D341Med (cell line): ENCODE data around the gene MEGF10.

Experiments used
- DNase-seq: peaks from one replicate; pipeline ENCODE4 v3.0.0; 2012; ENCODE audit warnings: low spot score

The MEGF10 gene

GRCh38 chr5:127326976-127327755, 36.6 kb downstream of the MEGF10 start:
- no peak for DNase-seq

- DNase-seq, result no peak
Observed at GRCh38 chr5:127330116-127330515, 39.5 kb downstream of the MEGF10 start.

- DNase-seq, result no peak
Observed at GRCh38 chr5:127331890-127332649, 41.5 kb downstream of the MEGF10 start.

DNA sequence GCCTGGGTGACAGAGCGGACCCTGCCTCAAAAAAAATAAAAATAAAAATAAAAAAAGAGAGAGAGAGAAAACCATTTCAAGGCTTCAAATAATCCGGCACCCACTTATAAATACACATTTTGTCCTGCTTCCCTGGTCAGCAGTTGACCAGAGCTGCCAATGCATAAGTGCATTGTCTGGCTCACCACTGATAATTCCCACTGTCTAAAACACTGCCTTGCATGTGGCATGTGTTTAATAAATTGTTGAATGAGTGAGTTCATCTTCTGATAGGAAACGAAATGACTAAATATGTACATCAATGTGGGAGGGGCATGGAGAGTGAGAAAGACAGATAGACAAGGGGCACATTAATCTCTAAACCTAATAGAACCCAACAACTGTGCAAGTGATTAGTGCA, 42.9 kb downstream of the MEGF10 start:
- DNase-seq, result no peak

DNA sequence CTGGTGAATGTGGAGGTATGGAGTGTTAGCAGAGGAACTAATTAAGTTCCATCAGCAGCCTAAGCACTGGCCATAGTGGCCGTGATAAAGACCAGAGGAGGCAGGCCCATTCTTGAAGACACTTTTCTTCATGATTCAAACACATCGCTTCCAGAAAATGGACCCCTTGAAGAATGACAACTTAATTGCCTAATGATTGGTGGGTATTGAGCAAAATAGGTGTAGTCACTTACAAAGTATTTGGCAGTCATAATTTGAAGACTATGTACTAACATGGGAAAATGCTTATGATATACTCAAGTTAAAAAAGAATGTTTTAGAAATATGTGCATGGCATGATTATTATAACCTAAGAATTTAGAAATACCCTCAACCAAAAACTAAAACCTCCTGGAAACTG, 44.8 kb downstream of the MEGF10 start:
- DNase-seq, result no peak

DNA sequence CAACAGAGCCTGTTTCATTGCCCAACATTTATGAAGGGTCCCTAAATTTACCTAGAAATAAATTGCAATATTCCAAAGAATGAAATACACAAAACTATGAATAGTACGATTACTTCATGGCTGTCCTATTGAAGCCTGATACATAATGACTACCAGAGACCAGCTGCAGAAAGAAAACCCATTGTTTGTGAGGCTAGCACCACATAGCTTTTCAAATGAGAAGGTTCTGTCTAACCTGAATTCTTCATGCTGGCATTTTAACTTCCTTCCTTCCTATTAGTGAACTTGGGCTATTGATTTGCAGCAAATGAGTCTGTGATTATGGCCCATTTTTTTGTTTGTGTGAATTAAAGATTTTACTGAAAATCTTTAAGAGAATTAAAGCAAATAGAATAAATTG, 47.3 kb downstream of the MEGF10 start:
- no peak for DNase-seq

DNA sequence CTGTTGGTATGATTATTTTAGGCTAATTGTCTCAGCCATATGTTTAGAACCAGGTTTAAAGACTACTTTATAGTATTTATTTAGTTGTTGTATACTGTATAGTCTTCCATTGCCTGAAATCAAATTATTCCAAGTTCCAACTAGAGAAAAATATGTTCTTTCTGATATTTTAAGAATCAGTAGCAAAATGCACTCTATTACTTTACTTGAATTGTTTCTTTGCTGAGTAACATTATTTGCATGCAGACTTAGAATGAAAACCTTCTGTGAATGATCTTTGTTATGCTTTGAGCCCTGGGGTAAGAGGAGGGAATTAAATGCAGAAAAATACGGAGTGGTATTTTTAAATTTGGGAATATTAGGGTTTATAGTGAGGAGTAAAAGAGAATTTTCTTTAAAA, 47.9 kb downstream of the MEGF10 start:
- DNase-seq, result no peak

DNA sequence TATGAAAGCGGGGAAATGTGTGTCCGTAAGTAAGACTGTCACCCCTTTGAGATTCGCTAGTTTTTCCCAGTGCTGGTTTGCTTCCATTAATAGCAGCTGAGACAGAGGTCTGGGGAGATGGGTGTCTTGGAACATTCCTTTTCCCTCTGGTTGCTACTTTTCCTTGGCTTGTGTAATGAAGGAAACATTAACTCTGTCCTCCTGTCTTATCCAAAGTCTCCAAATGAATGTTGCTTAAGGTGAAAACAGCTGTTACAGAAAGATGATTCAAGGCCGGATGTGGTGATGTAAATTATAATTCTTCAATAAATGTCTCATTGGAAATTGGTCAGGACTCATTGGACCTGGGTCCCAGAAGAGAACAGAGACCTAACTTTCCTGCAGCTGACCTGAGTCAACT, 50.0 kb downstream of the MEGF10 start:
- DNase-seq, result no peak

- no peak for DNase-seq
Observed at GRCh38 chr5:127342364-127342763, 51.8 kb downstream of the MEGF10 start.

- no peak for DNase-seq
Observed at GRCh38 chr5:127343313-127343712, 52.7 kb downstream of the MEGF10 start.

GRCh38 chr5:127343866-127344265, 53.3 kb downstream of the MEGF10 start:
- DNase-seq, result no peak

DNA sequence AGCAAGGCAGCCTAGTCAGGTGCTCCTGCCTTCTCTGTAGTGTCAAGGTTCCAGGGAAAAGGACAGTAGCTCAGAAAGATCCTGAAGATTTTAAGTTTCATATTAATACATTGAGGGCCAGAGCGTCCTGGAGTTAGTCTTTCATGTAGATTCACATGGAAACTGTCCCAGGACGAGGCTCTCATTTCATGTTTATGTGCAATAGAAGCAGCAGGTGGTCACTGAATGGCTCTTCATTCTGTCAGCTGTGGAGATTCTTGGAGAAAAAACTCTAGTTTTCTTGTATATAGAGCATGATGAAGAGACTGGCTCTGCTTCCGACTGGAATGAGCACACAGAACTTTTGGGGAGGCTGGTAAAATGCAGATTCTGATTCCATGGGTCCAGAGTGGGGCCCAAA, 54.3 kb downstream of the MEGF10 start:
- no peak for DNase-seq

DNA sequence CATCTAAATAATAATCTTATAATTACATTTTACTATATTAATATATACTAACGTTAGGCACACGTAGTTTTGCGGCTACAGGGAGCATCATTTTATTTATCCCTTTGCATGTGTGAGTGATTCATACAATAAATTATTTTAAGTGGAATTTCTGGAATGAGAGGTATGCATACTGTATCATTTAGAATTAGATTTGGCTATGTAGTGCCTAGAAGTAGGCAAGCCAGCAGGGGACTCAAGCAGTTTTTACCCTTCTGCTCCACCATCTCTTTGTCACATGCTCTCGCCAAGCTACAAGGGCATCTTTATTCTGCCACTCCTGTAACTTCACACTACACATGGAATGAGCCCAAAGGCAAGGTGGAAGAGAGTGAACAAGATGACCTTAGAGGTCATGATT, 60.8 kb downstream of the MEGF10 start:
- no peak for DNase-seq

- no peak for DNase-seq
Observed at GRCh38 chr5:127352068-127352467, 61.5 kb downstream of the MEGF10 start.

GRCh38 chr5:127353327-127353726, 62.7 kb downstream of the MEGF10 start:
- DNase-seq, result no peak

- no peak for DNase-seq
Observed at GRCh38 chr5:127353796-127354195, 63.2 kb downstream of the MEGF10 start.

DNA sequence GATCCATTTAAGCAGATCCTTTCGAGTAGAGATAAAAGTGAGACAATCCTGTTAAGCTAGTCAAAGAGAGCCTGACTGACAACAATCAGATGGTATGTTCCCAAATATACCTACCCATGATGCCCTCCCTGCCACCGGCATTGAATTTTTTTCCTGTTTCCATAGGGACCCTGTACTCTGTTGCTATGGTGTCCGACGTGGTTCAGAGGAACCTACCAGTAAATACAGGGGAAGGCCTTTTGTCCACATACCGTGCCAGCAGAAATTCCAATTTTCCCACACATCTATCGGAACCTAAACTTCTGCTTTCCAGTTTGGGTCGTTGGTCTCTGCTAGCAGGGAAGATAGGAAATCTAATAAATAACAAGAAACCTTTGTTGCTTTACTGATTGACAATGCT, 64.7 kb downstream of the MEGF10 start:
- no peak for DNase-seq

DNA sequence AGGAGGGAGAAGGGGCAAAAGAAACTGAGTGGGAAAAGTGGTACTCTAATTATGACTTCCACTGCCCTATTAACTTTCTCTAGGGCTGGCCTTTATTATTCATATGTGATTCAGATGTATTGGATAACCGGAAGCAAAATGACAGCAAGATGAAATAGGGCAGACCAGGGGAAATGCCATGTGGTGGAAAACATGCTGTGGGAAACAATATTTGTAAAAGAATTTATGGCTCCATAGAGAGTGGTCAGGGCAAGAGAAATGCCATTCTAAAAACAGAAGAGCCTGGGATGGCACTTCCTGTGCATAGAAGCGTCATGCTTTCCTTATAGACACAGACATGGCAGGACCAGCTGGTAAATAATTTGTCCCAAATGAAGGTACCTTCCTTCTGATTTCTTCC, 67.7 kb downstream of the MEGF10 start:
- no peak for DNase-seq

- no peak for DNase-seq
Observed at GRCh38 chr5:127358740-127359139, 68.1 kb downstream of the MEGF10 start.

- DNase-seq, result no peak
Observed at GRCh38 chr5:127359502-127359901, 68.9 kb downstream of the MEGF10 start.

DNA sequence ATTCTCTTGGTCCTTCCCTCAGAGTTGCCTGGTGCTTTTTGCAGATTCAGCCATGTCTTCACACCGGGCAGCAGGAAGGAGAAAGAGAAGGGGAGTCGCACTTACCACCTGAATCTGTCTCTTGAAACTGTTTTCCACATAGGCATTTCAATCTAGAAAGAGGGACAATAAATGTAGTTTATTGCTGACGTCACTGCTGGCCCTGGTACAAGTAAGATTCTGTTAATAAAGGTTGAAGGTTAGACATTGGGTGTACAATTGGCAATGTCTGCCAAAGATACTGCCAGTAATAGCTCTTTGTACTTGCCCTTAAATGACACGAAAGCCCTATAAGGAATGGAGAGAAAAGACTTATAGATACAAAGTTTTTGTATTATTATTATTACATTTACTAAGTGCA, 72.8 kb downstream of the MEGF10 start:
- no peak for DNase-seq

DNA sequence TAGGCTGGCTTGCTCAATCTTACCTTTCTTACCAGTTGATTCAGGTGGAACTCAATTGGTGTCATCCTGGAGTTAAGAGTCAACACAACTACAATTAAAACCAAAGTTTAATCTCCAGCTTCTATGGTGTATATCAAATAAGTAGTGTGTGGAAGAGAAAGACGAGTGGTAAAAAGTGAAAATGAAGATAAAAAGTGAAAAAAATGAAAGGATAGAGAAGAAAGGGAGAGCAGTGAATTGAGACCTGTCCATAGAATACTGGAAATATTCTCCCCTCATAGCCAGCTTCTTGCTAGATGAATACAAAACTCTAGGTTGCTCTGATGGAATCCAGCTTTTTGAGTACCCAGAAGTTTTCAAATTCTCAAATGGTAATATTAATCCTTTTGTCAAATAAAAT, 76.4 kb downstream of the MEGF10 start:
- no peak for DNase-seq

DNA sequence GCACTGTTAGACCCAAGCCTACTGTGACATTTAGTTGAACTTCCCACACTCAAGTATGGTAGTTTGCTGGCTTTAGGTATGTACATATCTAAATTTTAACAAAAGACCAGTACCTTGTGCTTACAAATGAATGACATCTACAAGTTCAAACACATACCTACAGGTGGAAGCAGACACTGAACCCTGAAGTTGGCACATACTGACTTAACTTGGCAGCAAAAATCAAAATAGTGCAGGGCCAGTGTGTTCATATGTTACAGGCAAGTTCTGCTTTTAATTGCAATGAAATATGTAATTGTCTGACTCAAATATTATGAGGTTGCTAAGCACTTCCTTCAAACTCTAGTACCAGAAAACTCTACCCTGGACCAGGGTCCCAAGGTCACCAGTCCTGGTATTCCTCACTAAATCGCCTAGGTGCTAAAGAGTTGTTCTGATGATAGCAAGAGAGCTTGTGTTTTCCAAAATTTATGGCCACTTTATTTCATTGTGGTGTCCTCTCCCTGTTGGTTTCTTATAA, 77.4 kb downstream of the MEGF10 start:
- no peak for DNase-seq
